DMS53 treated with DMSO at 0.1 percent for 48 hours (cell line): Measurements from ENCODE around the gene FGF19.
"Not testable (repeated sequence)": the region's sequence is repeated elsewhere in the genome, so short reads cannot be mapped to it uniquely, and the experiment has no call there.

Experiments
- DNase-seq: peaks from one replicate; lab custom pipeline; 2025; ENCODE audit not compliant: unreplicated experiment; lab: John Stamatoyannopoulos, UW

The FGF19 gene

GRCh38 chr11:69697469-69697843 lies 6.4 kb downstream of the FGF19 start:
- no peak for DNase-seq

- peak; percentile 11 for DNase-seq
Observed at GRCh38 chr11:69696749-69697468, 6.9 kb downstream of the FGF19 start.

DNA sequence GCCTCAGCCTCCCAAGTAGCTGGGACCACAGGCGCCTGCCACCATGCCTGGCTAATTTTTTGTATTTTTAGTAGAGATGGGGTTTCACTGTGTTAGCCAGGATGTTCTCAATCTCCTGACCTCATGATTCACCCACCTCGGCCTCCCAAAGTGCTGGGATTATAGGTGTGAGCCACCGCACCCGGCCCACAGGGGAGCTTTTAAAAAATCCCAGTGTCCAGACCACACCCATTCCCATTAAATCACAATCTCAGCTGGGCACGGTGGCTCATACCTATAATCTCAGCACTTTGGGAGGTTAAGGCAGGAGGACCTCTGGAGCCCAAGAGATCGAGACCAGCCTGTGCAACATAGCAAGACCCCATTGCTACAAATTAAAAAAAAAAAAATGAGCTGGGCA lies 7.8 kb downstream of the FGF19 start:
- DNase-seq = not testable (repeated sequence)

DNA sequence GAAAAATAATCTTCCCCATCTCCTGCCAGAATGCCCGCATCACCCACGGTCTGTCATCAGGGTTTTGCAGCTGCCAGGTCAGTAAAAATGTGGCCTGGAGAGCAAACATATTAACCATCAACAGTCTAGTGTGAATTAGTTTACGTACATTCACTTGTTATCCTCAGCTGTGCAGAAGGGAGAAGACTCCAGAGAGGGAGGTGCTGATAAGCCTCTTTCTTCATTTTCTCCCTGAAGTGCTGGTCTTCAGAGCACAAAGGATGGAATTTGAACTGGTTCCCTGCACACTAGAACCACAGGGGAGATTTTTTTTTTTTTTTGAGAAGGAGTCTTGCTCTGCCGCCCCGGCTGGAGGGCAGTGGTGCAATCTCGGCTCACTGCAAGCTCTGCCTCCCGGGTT lies 8.2 kb downstream of the FGF19 start:
- no peak for DNase-seq

- DNase-seq = no peak
Observed at GRCh38 chr11:69694781-69695180, 9.0 kb downstream of the FGF19 start.

DNA sequence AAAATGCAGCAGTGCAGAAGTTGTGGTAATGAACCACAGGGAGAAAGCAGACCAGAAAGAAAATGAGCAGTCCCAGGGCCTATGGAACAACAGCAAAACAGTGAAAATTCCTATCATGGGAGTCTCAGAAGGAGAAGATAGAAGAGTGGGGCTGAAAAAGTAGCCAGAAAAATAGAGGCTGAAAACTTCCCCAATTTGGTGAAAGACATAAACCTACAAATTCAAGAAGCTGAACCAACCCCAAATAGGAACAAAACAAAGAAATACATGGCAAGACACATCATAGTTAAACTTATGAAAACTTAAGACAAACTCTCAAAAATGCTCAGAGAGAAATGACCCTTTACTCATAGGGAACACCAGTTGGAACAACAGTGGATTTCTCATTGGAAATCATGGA lies 11.4 kb downstream of the FGF19 start:
- DNase-seq = no peak

DNA sequence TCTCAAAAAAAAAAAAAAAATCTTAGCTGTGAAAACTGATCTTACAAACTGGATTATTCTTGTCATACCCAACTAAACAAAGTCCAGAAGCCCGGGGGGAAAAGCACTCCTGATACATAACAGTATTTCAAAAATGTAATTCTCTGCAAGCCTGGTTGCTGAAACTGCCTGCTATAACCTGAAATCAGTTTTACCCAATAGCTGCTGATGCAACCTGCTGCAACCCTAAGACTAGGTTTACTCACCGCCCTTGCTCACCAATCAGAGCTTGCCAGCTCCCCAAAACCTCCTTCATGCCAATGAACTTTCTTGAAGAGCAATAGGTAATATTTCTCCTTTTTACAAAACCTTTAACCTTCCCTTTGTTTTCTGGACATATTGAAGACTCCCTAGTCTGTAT lies 12.4 kb downstream of the FGF19 start:
- no peak for DNase-seq

DNA sequence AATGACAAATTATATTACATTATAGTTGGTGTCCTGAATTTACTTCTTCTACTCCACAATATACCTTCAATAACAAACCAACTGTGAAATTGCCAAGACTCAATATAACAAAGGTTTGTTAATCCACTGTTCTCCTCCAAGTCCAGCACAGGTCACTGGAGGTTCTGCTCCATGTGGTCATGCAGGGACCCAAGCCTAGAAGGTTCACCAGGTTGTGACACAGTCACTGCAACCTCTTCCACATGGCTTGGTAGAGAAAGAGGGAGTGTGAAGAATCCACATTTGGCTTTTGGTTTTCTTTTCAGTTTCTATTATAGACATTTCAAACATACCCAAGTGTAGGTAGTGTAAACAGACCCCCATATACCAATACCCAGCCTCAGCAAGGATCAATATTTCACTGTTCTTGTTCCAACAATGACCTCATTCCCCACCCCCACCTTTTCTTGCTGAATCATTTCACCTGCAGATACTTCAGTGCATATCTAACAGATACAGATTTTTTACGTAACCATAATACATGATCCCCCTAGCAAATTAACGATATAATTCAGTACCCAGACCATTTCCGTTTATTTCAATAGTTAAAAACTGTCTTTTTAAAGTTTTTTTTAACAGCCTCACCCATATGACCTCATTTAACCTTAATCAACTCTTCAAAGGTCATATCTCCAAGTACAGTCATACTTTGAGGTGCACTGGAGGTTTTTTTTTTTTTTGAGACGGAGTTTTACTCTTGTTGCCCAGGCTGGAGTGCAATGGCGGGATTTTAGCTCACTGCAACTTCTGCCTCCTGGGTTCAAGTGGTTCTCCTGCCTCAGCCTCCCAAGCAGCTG lies 14.1 kb downstream of the FGF19 start:
- no peak for DNase-seq

GRCh38 chr11:69687969-69688771 lies 15.7 kb downstream of the FGF19 start:
- not testable (repeated sequence) for DNase-seq

- no peak for DNase-seq
Observed at GRCh38 chr11:69686856-69687255, 17.0 kb downstream of the FGF19 start.

- no peak for DNase-seq
Observed at GRCh38 chr11:69686452-69686851, 17.4 kb downstream of the FGF19 start.

GRCh38 chr11:69685348-69685747 lies 18.5 kb downstream of the FGF19 start:
- no peak for DNase-seq

GRCh38 chr11:69684651-69685050 lies 19.2 kb downstream of the FGF19 start:
- no peak for DNase-seq

DNA sequence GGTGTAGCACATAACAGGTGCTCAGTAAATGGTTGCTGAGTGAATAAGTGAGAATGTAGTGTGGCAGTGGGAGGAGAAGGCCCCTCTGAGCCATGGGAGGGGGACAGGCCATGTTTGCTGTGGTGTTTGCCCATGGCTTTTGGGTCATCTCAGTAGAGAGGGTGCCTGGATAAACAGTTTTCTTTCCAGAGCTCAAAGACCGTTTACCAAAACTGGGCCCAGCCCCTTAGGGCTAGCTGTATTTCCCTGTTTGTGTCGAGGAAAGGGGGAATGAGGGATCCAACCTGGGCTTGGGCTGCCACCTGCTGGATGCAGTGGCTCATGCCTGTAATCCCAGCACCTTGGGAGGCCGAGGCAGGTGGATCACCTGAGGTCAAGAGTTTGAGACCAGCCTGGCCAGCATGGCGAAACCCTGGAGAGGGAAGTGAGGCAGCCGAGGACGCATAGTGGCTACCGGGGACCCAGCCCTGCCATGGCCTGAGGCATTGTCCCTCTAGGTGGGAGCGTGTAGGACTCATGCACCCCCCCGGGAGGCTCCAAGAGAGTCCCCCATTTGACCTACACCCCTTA lies 20.0 kb downstream of the FGF19 start:
- DNase-seq = no peak

GRCh38 chr11:69682681-69683326 lies 21.0 kb downstream of the FGF19 start:
- DNase-seq = no peak

DNA sequence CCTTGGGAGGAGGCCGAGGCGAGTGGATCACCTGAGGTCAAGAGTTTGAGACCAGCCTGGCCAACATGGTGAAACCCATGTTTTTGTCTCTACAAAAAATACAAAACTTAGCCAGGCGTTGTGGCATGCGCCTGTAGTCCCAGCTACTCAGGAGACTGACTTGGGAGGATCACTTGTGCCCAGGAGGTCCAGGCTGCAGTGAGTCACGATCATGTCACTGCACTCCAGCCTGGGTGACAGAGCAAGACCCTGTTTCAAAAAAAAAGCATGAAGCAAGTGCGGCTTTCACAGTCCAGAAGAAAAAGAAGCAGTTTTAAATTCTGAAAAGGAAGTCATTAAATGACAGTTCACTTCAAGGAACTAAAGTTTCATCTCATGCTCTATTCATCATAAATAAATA lies 21.6 kb downstream of the FGF19 start:
- DNase-seq = no peak

DNA sequence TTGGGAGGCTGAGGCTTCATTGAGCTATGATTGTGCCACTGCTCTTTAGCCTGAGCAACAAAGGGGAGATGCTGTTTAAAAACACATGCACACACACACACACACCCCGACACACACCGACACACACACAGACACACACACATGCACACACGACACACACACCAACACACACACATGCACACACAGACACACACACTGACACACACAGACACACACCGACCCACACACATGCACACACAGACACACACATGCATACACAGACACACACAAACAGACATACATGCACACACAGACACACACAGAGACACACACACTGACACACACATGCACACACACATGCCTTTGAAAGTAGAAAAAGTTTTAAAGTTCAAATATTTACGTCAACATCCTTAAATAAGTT lies 23.1 kb downstream of the FGF19 start:
- no peak for DNase-seq

- DNase-seq = no peak
Observed at GRCh38 chr11:69677749-69678148, 26.1 kb downstream of the FGF19 start.

- peak; percentile 90 for DNase-seq
Observed at GRCh38 chr11:69674886-69675714, 28.7 kb downstream of the FGF19 start, which contains the start of gene LTO1. TSS of gene LTO1 (minus strand) at chr11:69675353. CDS start at chr11:69675239, 114 bp downstream.
